Measurements from ENCODE around the gene PREP.

The PREP gene

DNA sequence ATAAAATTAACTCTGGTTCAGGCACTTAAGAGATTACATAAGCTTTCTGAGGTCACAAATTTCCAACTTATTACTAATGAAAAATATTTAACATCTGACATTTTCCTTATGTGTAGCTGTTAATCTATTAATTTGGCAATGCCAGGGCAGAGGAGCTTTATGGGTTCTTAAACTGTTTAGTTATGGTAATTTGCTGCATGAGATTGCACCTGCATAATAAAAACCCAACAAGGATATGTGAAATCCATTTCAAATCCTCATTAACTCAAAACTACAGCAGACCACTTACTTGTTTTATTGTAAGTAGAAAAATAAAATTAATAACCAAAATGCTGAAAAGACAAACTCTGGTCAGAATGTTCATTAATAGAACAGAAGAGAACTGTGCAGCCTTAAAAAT lies 98.1 kb downstream of the PREP start:
- no peak for DNase-seq

DNA sequence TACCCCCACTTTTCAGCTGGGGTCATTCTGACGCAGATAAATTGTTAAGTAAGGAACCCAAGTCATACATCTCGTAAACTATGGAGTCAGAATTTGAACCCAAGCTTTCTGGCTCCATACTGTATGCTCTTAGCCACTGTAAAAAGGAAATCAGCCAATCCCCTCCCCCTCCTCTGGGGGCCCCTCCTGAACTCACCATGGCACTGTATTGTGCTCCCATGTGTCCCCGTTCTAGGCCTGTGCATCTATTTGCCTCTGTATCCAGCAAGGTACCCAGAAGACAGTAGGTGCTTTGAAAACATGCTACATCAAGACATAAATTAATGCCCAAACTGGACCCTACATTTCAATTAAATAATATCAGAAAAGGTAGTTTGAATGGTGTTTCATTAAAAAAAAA lies 98.5 kb downstream of the PREP start:
- no peak for DNase-seq

DNA sequence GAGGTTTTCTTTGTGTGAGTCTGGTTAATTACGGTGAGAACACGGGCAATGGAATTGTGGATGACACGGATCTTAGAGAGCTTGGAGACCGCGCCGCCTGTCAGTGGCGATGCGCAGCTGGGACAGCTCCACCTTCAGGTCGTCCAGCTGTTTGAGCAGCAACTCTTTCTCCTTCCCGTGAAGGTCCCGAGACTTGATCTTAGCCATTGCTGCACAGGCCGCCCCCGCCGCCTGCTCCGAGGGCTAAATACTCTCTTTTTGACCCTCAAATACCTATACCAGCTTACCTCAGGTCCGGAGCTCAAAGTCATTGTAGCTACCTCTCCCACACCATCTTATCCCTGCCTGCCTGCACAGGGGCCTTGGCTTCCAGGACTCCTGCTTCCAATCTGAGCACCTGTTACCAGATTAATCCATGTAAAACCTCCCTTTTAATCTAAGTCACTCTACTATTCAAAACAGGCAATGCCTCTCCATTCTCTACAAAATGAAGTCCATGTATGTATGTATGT lies 100.2 kb downstream of the PREP start:
- no peak for DNase-seq

DNA sequence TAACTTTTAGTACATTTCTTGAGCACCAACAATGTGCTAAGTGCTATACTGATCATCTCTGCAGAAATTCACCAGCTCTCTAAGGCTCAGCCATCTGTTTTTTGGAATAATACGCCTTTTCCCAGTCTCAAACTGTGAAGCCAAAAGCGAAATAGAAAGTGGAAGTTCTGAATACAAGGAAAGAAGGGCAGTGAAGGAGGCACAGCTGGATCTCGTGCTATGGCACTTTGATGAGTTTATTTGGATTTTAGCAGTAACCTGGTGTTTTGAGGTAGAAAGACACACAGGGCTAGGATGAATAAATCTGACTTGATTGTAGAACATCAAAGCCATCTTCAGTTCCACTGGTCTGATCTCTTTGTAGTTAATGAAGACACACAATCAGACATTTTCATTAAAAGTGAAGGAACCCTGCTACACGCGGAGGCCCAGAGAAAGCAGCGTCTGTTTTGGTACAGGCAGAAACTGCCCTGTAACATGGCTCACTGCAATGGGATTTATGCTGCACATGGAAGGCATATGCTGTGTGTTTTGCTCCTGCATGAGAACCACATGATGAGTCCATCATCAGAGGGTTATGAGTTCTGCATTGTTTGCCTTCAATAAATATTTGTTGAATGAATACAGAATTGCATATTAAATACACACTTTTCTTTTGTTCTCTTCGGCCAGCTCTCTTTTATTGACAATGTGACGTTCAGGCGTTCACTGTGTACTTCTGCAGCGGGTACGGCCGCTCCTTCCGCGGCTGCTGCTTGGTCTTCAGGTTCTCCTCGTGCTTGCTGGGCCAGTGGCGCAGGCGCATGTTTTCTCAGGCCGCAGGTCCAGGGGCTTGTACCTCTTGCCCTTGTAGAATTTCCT lies 100.9 kb downstream of the PREP start:
- DNase-seq: no peak

DNA sequence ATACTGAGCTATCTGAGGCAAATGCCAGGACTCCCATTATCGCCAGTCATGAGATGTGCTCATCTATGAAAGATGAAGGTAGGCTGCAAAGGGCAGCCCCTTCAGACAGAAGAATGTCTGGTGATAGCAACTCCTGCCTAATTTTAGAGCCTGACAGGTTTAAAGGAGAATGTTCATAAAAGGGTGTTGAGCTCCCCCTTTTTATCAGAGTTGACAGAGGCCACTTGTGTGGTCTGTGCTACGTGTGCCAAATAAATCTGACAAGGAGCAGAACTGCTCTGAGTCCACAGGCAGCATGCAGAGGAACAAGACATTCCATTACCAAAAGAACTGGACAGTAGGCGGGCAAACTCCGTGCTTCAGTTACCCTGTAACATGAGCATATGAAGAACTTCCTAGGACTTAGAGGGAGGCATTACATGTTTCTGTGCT lies 101.8 kb downstream of the PREP start:
- DNase-seq: no peak

DNA sequence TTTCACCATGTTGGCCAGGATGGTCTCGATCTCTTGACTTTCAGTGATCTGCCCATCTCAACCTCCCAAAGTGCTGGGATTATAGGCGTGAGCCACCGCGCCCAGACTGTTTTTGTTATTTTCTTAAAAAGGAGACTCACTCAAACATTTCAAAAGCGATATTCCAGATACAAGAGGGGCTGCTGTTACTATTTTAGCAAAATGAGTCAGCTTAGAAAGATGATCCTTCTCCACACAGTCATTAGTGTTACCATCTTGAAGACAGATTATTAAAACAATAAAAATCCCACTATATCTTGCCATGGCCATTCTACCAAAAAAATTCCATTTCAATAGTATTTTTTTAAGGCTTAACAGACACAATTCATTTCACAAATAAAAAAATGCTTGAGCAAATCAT lies 102.8 kb downstream of the PREP start:
- no peak for DNase-seq

DNA sequence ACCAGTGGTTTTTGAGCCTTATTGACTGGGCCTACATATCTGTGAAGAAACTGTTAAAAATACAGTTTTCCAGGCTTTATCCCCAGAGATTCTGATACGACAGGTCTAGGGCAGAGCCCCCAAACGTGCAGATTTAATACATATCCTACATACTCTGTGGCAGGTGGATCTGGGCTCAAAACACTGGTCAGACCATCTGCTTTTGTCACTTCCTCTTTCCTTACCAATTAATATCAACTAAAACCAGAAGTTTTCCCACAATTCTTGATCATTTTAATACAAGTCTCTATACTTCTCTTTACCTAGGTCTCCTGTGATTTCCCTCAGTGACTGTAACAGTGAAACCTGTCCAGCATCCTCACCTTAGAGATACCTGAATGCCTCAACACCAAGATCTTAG lies 108.8 kb downstream of the PREP start:
- DNase-seq: no peak

DNA sequence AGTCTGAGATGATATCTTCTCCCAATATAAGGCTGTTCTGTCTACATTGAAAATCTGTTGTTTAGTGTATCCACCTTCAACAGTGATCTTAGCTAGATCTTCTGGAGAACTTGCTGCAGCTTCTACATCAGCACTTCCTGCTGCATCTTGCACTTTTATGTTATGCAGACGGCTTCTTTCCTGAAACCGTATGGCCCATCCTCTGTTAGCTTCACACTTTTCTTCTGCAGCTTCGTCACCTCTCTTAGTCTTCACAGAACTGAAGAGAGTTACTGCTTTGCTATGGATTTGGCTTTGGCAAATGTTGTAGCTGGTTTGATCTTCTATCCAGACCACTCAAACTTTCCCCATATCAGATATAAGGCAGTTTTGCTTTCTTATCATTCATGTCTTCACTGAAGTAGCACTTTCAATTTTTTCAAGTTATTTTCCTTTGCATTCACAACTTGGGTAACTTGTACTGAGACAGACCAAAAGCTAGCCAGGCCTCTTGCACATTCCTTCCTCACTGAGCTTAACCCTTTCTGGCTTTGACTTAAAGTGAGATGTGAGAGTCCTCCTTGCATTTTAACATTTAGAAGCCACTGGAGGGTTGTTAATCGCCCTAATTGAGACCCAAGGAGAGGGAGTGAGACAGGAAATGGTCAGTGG lies 110.1 kb downstream of the PREP start:
- DNase-seq: no peak

DNA sequence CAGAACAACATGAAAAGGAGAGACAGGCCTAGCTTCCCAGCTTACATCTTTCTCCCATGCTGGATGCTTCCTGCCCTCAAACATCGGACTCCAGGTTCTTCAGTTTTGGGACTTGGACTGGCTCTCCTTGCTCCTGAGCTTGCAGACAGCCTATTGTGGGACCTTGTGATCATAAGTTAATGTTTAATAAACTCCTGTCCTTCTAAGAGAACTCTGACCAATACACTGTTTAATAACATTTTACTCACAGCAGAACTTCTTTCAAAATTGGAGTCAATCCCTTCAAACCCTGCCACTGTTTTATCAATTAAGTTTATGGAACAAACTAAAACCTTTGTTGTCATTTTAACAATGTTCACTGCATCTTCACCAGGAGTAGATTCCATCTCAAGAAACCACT lies 111.4 kb downstream of the PREP start:
- DNase-seq: no peak

DNA sequence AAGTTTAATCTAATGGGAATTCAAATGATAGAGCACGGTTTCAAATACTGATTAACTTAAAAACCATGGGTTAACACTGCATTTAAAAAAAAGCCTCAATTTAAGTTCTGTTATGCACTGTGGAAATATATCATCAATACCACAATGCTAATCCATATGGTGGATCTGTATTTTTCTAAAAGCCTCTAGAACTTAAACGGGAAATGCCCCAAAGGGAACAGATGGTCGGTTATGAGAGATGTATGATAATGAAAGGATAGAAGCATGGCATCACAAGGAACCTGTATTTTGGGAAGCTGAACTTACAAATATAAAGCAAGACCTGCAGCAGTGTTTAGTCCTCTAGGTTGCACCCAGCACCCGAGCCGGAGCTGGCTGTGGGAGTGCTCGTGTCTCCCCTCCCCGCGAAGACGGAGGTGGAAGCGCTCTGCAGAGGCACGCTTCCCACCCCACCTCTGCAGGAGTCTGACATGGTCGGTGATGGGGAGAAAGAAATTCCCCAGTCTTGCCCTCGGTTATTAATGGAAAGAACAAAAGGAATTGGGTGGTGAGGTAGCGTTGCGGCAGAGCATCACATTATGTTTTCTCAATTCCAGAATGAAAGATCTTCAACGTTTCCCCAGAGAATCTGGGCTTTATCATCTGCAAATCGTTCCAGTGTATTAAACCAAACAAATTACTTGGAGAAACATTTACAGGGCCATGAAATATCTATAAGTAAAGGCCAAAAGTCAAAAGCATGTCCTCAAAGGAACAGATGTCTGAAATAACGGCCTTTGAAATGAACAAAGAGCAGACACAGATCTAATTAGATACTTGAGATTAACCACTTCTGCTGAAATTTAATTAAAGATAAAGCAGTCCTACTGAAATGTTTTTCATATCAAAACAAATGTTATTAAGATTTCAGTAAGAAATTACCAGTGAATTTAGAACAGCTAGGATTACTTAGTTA lies 120.0 kb downstream of the PREP start:
- DNase-seq: no peak

DNA sequence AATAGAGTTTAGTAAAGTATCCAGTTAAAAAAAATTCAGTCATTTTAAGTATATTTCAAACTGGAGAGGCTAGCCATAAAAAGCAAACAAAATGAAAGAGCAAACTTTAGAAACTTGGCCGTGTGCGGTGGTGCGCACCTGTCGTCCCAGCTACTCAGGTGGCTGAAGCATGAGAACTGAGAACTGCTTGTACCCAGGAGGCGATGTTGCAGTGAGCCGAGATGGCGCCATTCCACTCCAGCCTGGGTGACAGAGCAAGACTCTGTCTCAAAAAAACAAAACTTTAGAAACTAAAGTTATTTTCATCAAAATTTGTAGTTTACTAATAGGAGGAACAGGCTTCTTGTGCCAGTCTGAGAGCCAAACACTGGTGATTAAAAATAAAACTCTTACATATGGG lies 122.8 kb downstream of the PREP start:
- no peak for DNase-seq

DNA sequence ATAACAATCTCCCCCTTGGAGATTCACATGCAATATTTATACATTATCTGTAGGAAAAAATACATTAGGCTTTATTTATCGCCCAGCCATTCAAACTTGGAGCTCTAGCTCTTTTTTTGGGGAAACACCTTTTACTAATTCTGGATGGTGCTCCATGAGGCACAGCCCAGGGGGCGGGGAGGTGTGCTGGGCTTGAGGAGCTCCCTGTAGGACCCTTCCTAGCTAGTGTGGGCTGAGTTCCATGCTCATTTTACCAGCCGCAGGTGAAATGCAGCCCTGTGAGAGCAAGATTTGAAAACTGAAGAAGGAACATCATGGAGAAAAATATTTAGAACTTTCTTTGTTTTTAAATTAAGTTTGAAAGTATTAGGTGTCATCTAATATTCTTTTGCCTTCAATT lies 123.4 kb downstream of the PREP start:
- no peak for DNase-seq

DNA sequence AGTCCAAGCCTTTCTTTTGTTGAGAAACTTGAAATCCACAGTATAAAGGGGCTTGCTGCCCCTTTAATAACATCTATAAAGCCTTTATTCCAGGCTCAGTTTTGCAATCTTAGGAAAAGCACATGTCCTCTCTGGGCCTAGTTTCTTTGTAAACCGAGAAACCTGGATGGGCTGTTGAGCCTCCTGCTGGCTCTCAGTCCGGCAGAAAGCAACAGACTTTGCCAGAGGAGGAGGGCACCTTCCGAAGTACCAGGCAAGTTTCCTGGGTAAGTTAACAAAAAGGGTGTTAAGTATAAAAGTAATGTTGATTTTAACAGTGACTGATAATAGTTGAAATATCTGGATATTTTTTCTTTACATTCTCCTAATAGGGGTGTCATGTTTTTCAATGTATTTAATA lies 124.1 kb downstream of the PREP start:
- no peak for DNase-seq

DNA sequence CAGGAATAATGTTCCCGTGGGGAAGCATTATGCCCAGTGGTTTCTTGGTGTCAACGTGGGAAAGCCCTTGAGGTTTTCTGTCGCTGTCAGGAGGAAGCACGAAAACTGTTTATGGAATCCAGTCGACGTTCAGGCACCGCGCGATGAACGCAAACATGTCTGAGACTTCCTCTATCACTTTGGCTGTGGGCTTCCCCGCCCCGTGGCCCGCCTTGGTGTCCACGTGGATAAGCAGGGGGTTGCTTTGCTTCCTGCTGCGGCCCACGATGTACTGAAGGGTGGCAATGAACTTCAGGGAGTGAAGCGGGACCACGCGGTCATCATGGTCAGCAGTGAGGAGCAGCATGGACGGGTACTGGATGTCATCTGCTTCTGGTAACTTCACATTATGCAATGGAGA lies 124.8 kb downstream of the PREP start:
- no peak for DNase-seq

DNA sequence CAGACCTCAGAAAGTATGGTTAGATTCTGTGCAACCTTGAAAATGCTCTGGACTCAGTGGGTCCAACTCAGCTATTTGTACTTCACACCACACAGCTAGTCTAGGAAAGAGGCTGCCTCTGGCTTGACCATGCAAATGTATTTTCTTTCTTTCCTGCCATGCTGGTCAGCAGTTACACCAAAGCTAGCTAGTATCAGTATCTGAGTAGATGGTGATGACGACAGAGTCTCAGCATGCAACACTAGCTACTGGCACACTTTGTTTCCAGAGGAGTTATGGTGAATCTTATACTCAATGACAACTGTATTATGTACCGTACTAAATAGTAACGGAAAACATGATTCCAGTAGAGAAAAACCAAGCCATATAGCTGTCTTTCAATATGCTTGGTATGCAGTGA lies 126.5 kb downstream of the PREP start:
- DNase-seq: no peak

DNA sequence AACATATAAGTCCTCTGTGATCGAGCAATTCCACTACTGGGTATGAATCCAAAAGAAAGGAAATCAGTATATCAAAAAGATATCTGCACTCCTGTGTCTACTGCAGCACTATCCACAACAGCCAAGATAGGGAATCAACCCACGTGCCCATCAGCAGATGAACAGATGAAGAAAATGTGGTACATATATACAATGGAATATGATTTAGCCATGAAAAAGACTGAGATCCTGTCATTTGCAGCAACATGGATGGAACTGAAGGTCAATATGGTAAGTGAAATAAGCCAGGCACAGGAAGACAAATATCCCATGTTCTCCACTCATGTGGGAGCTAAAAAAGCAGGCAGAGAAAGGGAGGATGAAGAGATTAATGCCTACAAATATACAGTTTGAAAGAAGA lies 127.3 kb downstream of the PREP start:
- no peak for DNase-seq

DNA sequence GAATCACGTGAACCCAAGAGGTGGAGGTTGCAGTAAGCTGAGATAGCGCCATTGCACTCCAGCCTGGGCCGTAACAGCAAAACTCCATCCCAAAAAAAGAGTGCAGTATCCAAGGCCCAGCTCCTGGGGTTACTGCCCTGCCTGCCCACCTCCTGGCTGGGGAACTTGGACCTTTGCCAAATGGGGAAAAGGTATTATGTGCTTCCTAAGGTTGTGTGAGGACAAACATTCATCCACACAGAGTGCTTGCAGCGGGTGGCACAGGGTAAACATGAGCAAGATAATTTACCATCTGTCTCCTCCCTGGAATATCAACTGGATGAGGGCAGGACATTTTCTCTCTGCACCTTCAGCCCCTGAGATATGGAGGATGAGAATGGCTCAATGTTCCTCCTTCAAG lies 128.2 kb downstream of the PREP start:
- DNase-seq: no peak

DNA sequence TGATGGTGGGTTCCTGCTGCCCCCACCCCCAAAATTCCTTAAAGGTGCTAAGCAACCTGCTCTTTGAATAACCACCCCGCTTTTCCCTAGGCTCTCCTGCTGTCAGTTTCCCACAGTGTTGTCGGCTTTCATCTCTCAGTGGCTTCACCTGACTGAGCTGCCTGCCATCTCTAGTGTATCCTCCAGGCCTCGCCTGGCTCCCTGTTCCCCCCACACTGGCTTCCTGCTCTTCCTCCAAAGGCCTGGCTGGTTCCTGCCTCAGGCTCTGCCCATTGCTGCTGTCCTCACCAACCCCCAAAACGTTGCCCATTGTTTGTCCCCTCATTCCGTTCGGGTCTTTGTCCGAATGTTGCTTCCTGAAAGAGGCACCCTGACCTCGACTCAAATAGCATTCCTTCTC lies 129.3 kb downstream of the PREP start:
- DNase-seq: no peak

DNA sequence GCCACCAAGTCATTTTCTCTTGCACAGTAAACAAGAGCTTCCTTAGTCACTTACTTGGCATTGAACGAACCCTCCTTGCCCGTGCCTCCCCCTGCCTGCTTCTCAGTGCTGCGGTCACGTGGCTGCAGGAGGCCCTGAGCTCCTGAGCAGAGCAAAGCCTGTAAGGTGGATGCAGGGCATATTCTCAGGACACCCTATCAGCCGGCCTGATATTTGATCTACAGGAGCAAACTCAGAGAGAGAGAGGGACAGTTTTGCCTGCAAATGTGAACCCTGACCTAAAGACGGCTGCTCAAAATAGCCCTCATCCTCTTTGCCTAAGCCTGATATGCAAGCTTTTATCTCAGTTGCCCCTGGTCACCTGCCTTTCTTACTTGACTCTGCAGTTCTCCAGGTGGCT lies 130.1 kb downstream of the PREP start:
- no peak for DNase-seq

DNA sequence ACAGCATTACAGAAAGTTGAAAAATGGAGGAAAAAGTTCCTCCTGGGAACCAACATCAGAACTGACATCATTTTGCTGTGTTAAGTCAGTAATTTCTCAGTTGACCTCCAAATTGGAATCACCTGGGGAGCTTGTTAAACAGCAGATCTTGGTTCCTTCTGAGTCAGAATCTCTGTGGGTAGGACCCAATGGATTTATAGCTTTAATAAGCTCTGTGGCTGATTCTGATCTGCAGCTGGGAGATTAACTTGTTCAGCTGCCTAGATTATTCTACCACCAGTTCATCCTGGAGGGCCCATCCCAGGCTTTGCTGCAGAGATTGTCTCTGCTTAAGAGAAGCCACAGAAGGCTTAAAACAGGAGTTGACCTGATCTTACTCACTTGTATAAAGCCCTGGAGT lies 132.4 kb downstream of the PREP start:
- DNase-seq: no peak

DNA sequence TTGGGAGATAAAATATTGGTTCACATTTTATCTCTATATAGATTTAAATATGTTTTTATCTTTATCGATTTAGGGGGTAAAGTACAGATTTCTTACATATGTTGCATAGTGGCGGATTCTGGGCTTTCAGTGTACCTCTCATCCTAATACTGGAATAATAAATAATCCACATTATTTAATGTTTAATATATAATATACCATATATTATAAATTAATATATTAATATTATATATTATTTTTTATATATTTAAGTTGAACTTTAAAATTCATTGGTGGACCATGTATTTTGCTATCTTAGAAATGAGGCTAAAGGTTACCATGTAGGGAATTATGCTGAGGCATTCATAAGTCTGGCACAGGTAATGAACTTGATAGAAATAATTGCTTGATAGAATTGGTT lies 133.5 kb downstream of the PREP start:
- no peak for DNase-seq

DNA sequence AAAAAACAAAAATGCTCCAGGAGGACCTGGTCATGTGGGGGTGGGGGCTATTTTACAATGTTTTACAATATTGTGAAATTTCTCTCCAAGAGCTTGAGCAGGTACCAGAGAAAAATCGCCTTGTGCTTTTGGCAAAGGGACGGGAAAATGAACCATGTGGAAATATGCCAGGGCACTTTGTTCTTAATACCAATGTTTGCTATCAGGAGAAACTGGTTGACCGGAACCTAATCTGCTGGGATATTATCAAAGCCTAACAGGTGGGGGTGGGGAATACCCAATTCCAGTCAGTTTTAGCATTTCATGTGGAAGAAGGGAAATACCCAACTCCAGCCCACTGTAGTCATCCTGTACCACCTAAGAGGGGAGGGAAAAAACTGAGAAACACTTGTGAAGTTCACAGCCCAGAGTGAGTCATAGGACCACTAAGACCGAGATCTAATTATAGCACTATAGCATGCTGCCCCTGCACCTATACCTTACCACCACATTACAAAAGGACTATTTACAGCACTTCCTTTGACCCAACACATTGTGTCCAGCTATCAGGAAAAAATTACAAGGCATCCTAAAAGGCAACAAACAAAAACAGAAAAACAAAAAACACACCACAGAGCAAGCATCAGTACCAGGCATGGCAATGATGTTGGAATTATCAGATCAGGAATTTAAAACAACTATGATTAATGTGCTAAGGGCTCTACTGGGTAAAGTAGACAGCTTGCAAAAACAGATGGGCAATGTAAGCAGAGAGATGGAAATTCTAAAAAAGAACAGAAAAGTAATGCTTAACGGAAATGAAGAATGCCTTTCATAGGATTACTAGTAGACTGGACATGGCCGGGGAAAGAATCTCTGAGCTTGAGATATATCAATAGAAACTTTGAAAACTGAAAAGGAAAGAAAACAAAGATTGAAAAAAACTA lies 138.9 kb downstream of the PREP start:
- no peak for DNase-seq
